Stomach (tissue), 9 donors: ENCODE data around the gene NAT8. TPM values are rescaled to one million over a fixed set of nuclear protein-coding genes. Genes with fewer than 3 reads are reported as not detected.
"Not testable (repeated sequence)": the region's sequence is repeated elsewhere in the genome, so short reads cannot be mapped to it uniquely, and the experiment has no call there.

Experiments used
- DNase-seq, 2 donors: peaks; one replicate each; pipeline versions ENCODE4 v3.0.0 to v3.0.0-alpha.2; 2013 to 2019
- H3K27ac ChIP-seq, 5 donors: fragments of 200-600 bp in 4 of 5; sonication (generic) in 4 of 5; one replicate each; pipeline ENCODE4 v1.5.1; 2013 to 2019; ENCODE audit warnings: mild to moderate bottlenecking in 1 of 5, moderate library complexity in 1 of 5
- H3K27me3 ChIP-seq, 3 donors: fragments of 200-600 bp; sonication (generic); one replicate each; pipeline ENCODE4 v1.5.1; 2017 to 2019; ENCODE audit warnings: mixed run types in 1 of 3
- H3K36me3 ChIP-seq, 4 donors: fragments of 200-600 bp; sonication (generic); 1 replicate in 3 of 4; 2 replicates in 1 of 4; pipeline ENCODE4 v1.5.1; 2016 to 2019
- H3K4me1 ChIP-seq, 4 donors: fragments of 200-600 bp; sonication (generic); one replicate each; pipeline ENCODE4 v1.5.1; 2016 to 2019
- H3K4me3 ChIP-seq, 4 donors: fragments of 200-600 bp; sonication (generic) in 3 of 4; one replicate each; pipeline ENCODE4 v1.5.1; 2016 to 2019; ENCODE audit warnings: mild to moderate bottlenecking in 1 of 4
- H3K9me3 ChIP-seq, 4 donors: fragments of 200-600 bp; sonication (generic); one replicate each; pipeline ENCODE4 v1.5.1; 2016 to 2019
- CTCF ChIP-seq, 7 experiments: fragments of 450-650 bp in 4 of 7; fragments of 200-600 bp in 3 of 7; sonication (generic) in 3 of 7; IDR thresholded peaks; one replicate each; pipeline ENCODE4 v1.5.1; 2016 to 2019; ENCODE audit warnings: antibody characterized with exemption in 7 of 7, control low read depth in 2 of 7, mild to moderate bottlenecking in 1 of 7
- EP300 ChIP-seq: sonication (generic); formaldehyde crosslinking; IDR thresholded peaks from one replicate; pipeline ENCODE4 v1.6.1; 2017; ENCODE audit warnings: antibody characterized with exemption
- POLR2A ChIP-seq, 4 donors: fragments of 450-650 bp; IDR thresholded peaks; one replicate each; pipeline ENCODE4 v1.6.1; 2016; ENCODE audit warnings: antibody characterized with exemption in 4 of 4, control low read depth in 2 of 4, mild to moderate bottlenecking in 1 of 4, moderate library complexity in 1 of 4
- POLR2AphosphoS5 ChIP-seq, 3 donors: sonication (generic); formaldehyde crosslinking; IDR thresholded peaks; one replicate each; pipeline ENCODE4 v1.6.1; 2016; ENCODE audit warnings: antibody characterized with exemption in 3 of 3
- WGBS, 5 donors: extraction: QIAGEN DNeasy Blood & Tissue Kit in 3 of 5; methylation state at CpG; one replicate each; pipeline versions ENCODE4 v1.1.5 to v1.1.7; 2013 to 2018; 5-methylcytosine and 5-hydroxymethylcytosine counted together
- intact Hi-C: fragments of 100-400 bp; cut with DNase I; formaldehyde crosslinking; loops from one replicate; pipeline ENCODE4 v1.15.1; 2023; ENCODE audit warnings: low total_unique reads
- polyA plus RNA-seq, 3 donors: library from polyadenylated mRNA; stranded (reverse); fragments of 200-250 nt; gene quantifications; one replicate each; pipeline ENCODE4 v1.2.3, GENCODE V29; 2013
- total RNA-seq, 5 donors: library from RNA; depleted of rRNA; stranded (reverse); fragments of >200 nt; gene quantifications; one replicate each; pipeline versions ENCODE4 v1.1.0 to v1.2.3, GENCODE V29; 2014 to 2016
- donor health status: healthy with polysubstance abuse.
- donor health status: Bipolar disorder and iron deficiency.
- donor health status: healthy.

Gene NAT8
- total and polyA plus RNA-seq, 8 donors = not detected

GRCh38 chr2:73652348-73652747 lies 10.1 kb upstream of the NAT8 start:
- no peak for DNase-seq
- TF ChIP-seq POLR2A (IDR thresholded peaks at IDR 0.05) (no peak), EP300 (no peak), POLR2AphosphoS5 (IDR thresholded peaks at IDR 0.05) (no peak), CTCF (IDR thresholded peaks at IDR 0.05) (no peak)
- Histone ChIP-seq H3K9me3 (peaks cover 0 to 5% (median 2%) of the 10 kb centered on the region in 4 donors), H3K36me3 (no peaks in the 10 kb centered on the region), H3K4me1 (no peaks in the 10 kb centered on the region), H3K4me3 (no peak overlapping the region), H3K27me3 (no peaks in the 10 kb centered on the region), H3K27ac (no peak overlapping the region)
- WGBS, 5 donors = 86 to 92% (median 88%) methylated on average over 3 of the region's 3 CpGs
- intact Hi-C loops = no loop called here

- 58 to 78% (median 69%) methylated on average over 4 to 6 of the region's 6 CpGs for WGBS, 5 donors
- Histone ChIP-seq H3K9me3 (peaks cover 0 to 5% (median 2%) of the 10 kb centered on the region in 4 donors), H3K4me1 (no peaks in the 10 kb centered on the region), H3K27ac (no peak overlapping the region), H3K27me3 (no peaks in the 10 kb centered on the region), H3K4me3 (no peak overlapping the region), H3K36me3 (no peaks in the 10 kb centered on the region)
- no peak for DNase-seq
- intact Hi-C loops = no loop called here
- TF ChIP-seq POLR2A (IDR thresholded peaks at IDR 0.05) (no peak), POLR2AphosphoS5 (IDR thresholded peaks at IDR 0.05) (no peak), EP300 (no peak), CTCF (IDR thresholded peaks at IDR 0.05) (no peak)
Observed at GRCh38 chr2:73651591-73652230, 9.5 kb upstream of the NAT8 start.

- H3K36me3 ChIP-seq, intact Hi-C loops: not testable (repeated sequence)
- 84 to 88% (median 86%) methylated on average over 10 of the region's 10 CpGs; no CpG with 5 or more reads in 1 of the 5 donors for WGBS, 5 donors
Observed at GRCh38 chr2:73647690-73648089, 5.5 kb upstream of the NAT8 start.

GRCh38 chr2:73641767-73642062 lies 507 bp downstream of the NAT8 start:
- Histone ChIP-seq H3K9me3 (peaks cover 0 to 5% (median 2%) of the 10 kb centered on the region in 4 donors), H3K27ac (no peak overlapping the region), H3K36me3 (no peaks in the 10 kb centered on the region), H3K4me3 (no peak overlapping the region), H3K4me1 (peaks cover 0 to 8% (median 3%) of the 10 kb centered on the region in 4 donors), H3K27me3 (peaks cover 0 to 4% (median 0%) of the 10 kb centered on the region in 3 donors)
- intact Hi-C loops = no loop called here
- no peak for TF ChIP-seq POLR2AphosphoS5 (IDR thresholded peaks at IDR 0.05)
- no peak for TF ChIP-seq POLR2A (IDR thresholded peaks at IDR 0.05)
- no peak for TF ChIP-seq EP300
- no peak for TF ChIP-seq CTCF (IDR thresholded peaks at IDR 0.05)
- WGBS, 5 donors = 76 to 94% (median 86%) methylated on average over 1 to 3 of the region's 3 CpGs
- DNase-seq = no peak

More at GRCh38 chr2:73647690-73648089, 5.5 kb upstream of the NAT8 start:
- not testable (repeated sequence) for H3K27ac ChIP-seq, H3K9me3 ChIP-seq, H3K4me1 ChIP-seq, DNase-seq, H3K4me3 ChIP-seq, H3K27me3 ChIP-seq

GRCh38 chr2:73640946-73641766 lies 1.1 kb downstream of the NAT8 start:
- 81 to 93% (median 87%) methylated on average over 4 to 19 of the region's 19 CpGs for WGBS, 5 donors
- peaks cover 0 to 8% (median 3%) of the 10 kb centered on the region in 4 donors for H3K4me1 ChIP-seq
- no peak for DNase-seq
- H3K4me3 ChIP-seq = no peak overlapping the region
- no peaks in the 10 kb centered on the region for H3K36me3 ChIP-seq
- H3K27ac ChIP-seq = peak overlapping the region in 2 of 5 donors; percentile 8 to 14
- peaks cover 0 to 4% (median 0%) of the 10 kb centered on the region in 3 donors for H3K27me3 ChIP-seq
- peaks cover 0 to 5% (median 2%) of the 10 kb centered on the region in 4 donors for H3K9me3 ChIP-seq
- TF ChIP-seq CTCF (IDR thresholded peaks at IDR 0.05) (no peak), POLR2AphosphoS5 (IDR thresholded peaks at IDR 0.05) (no peak), EP300 (no peak), POLR2A (IDR thresholded peaks at IDR 0.05) (no peak)
- intact Hi-C loops = no loop called here
